GM23338 (cell line): Measurements from ENCODE around the gene SNX21. TPM values are rescaled to one million over a fixed set of nuclear protein-coding genes. Genes with fewer than 3 reads are reported as not detected.

Experiments used
- ATAC-seq: fragments of 200-7000 bp; cut with Tn5 transposase; 3 replicates; pipeline ENCODE4 v1.9.1; 2020
- DNase-seq: peaks from one replicate; pipeline ENCODE4 v3.0.0-alpha.2; 2015; ENCODE audit warnings: low spot score
- H2AFZ ChIP-seq: fragments of 200-600 bp; sonication (generic); 2 replicates; pipeline ENCODE4 v1.8.0; 2016; ENCODE audit warnings: antibody characterized with exemption, mild to moderate bottlenecking, moderate library complexity
- H3F3A ChIP-seq: fragments of 200-600 bp; sonication (generic); replicated peaks from 2 replicates; pipeline ENCODE4 v1.8.0; 2017; ENCODE audit warnings: antibody characterized with exemption, mixed run types, low read depth
- H3K27ac ChIP-seq: fragments of 200-600 bp; sonication (generic); 2 replicates; pipeline ENCODE4 v1.6.1; 2016; ENCODE audit warnings: low read depth
- H3K27me3 ChIP-seq: fragments of 200-600 bp; sonication (generic); 2 replicates; pipeline ENCODE4 v1.8.0; 2016; ENCODE audit warnings: mild to moderate bottlenecking, mixed run types, moderate library complexity; ENCODE audit not compliant: insufficient read depth
- H3K36me3 ChIP-seq: fragments of 200-600 bp; sonication (generic); 2 replicates; pipeline ENCODE4 v1.8.0; 2016; ENCODE audit warnings: mild to moderate bottlenecking; ENCODE audit not compliant: insufficient read depth
- H3K4me1 ChIP-seq: fragments of 200-600 bp; sonication (generic); 2 replicates; pipeline ENCODE4 v1.8.0; 2016; ENCODE audit warnings: mild to moderate bottlenecking, moderate library complexity; ENCODE audit not compliant: insufficient read depth
- H3K4me2 ChIP-seq: fragments of 200-600 bp; sonication (generic); 2 replicates; pipeline ENCODE4 v1.7.1; 2017; ENCODE audit warnings: mixed run types
- H3K4me3 ChIP-seq: fragments of 200-600 bp; sonication (generic); 2 replicates; pipeline ENCODE4 v1.6.1; 2016; ENCODE audit warnings: mixed run types
- H3K79me2 ChIP-seq: fragments of 200-600 bp; sonication (generic); replicated peaks from 2 replicates; pipeline ENCODE4 v1.8.0; 2017; ENCODE audit warnings: mild to moderate bottlenecking; ENCODE audit not compliant: insufficient read depth
- H3K9me2 ChIP-seq: fragments of 200-600 bp; sonication (generic); 2 replicates; pipeline ENCODE4 v1.8.0; 2017; ENCODE audit not compliant: insufficient read depth
- H4K20me1 ChIP-seq: fragments of 200-600 bp; sonication (generic); replicated peaks from 2 replicates; pipeline ENCODE4 v1.8.0; 2017; ENCODE audit warnings: mild to moderate bottlenecking; ENCODE audit not compliant: insufficient read depth
- H3K27ac Mint-ChIP-seq: 2 replicates; pipeline ENCODE4 v1.8.0; 2020; ENCODE audit warnings: inconsistent platforms, mild to moderate bottlenecking, moderate library complexity, mixed read lengths
- H3K27me3 Mint-ChIP-seq: 3 replicates; pipeline ENCODE4 v1.8.0; 2022; ENCODE audit warnings: low read depth, mild to moderate bottlenecking, moderate library complexity, mixed read lengths, inconsistent platforms; ENCODE audit not compliant: insufficient read depth, poor library complexity
- H3K36me3 Mint-ChIP-seq: 3 replicates; pipeline ENCODE4 v1.8.0; 2021; ENCODE audit warnings: low read depth, mild to moderate bottlenecking, inconsistent platforms, moderate library complexity, mixed read lengths
- H3K4me1 Mint-ChIP-seq: 3 replicates; pipeline ENCODE4 v1.8.0; 2020; ENCODE audit warnings: mild to moderate bottlenecking, inconsistent platforms, mixed read lengths
- H3K4me3 Mint-ChIP-seq: 3 replicates; pipeline ENCODE4 v1.8.0; 2021; ENCODE audit warnings: moderate library complexity, mild to moderate bottlenecking, inconsistent platforms, mixed read lengths
- H3K9me3 Mint-ChIP-seq: 3 replicates; pipeline ENCODE4 v1.8.0; 2020; ENCODE audit warnings: moderate library complexity, mild to moderate bottlenecking, inconsistent platforms, mixed read lengths
- CREB1 ChIP-seq: fragments of 250-450 bp; sonication (Bioruptor Pico); IDR thresholded peaks from 2 replicates; pipeline ENCODE4 v1.5.0; 2020; ENCODE audit warnings: low read depth, mild to moderate bottlenecking, moderate library complexity
- NANOG ChIP-seq: IDR thresholded peaks from 2 replicates; pipeline ENCODE4 v1.6.1; 2016; ENCODE audit warnings: antibody characterized with exemption, borderline replicate concordance
- POLR2AphosphoS5 ChIP-seq: IDR thresholded peaks from 2 replicates; pipeline ENCODE4 v1.6.1; 2016; ENCODE audit warnings: antibody characterized with exemption, low read depth
- STAT1 ChIP-seq: IDR thresholded peaks from one replicate; pipeline ENCODE4 v1.6.1; 2016; ENCODE audit warnings: antibody characterized with exemption; ENCODE audit not compliant: unreplicated experiment
- ZNF114 ChIP-seq: fragments of 250-450 bp; sonication (Bioruptor Pico); IDR thresholded peaks from 2 replicates; pipeline ENCODE4 v1.5.0; 2020; ENCODE audit warnings: mild to moderate bottlenecking, moderate library complexity
- ZNF331 ChIP-seq: fragments of 250-450 bp; sonication (Bioruptor Pico); IDR thresholded peaks from 2 replicates; pipeline ENCODE4 v1.5.0; 2020; ENCODE audit warnings: low read depth, mild to moderate bottlenecking, moderate library complexity
- polyA plus RNA-seq: library from polyadenylated mRNA; unstranded; fragments of >200 nt; fragmentation: Nextera tagmentation; extraction: Ambion mirVana; gene quantifications from 2 replicates; pipeline ENCODE4 v1.2.1, GENCODE V29; 2016
- total RNA-seq: library from RNA; depleted of rRNA; stranded (reverse); fragments of >200 nt; shearing (Covaris generic); gene quantifications from 2 replicates; pipeline ENCODE4 v1.2.3, GENCODE V29; 2014
- TF ChIP-seq, protein P1 (sequence below): fragments of 250-450 bp; sonication (Bioruptor Pico); IDR thresholded peaks from 2 replicates; pipeline ENCODE4 v1.5.0; 2020; ENCODE audit warnings: mild to moderate bottlenecking, moderate library complexity
- TF ChIP-seq, protein P2 (sequence below), 2 experiments: fragments of 200-600 bp in 1 of 2; sonication (generic) in 1 of 2; conservative IDR thresholded peaks; 2 replicates each; pipeline versions ENCODE4 v1.5.1 to v1.6.1; 2016 to 2017; ENCODE audit warnings: antibody characterized with exemption in 2 of 2, low read depth in 2 of 2, mild to moderate bottlenecking in 2 of 2, moderate library complexity in 1 of 2
- TF ChIP-seq, protein P3 (sequence below): IDR thresholded peaks from 2 replicates; pipeline ENCODE4 v1.6.1; 2016; ENCODE audit warnings: antibody characterized with exemption

The SNX21 gene
- total and polyA plus RNA-seq, 2 experiments from 2014 or later, result 13.3 to 31.5 TPM

DNA sequence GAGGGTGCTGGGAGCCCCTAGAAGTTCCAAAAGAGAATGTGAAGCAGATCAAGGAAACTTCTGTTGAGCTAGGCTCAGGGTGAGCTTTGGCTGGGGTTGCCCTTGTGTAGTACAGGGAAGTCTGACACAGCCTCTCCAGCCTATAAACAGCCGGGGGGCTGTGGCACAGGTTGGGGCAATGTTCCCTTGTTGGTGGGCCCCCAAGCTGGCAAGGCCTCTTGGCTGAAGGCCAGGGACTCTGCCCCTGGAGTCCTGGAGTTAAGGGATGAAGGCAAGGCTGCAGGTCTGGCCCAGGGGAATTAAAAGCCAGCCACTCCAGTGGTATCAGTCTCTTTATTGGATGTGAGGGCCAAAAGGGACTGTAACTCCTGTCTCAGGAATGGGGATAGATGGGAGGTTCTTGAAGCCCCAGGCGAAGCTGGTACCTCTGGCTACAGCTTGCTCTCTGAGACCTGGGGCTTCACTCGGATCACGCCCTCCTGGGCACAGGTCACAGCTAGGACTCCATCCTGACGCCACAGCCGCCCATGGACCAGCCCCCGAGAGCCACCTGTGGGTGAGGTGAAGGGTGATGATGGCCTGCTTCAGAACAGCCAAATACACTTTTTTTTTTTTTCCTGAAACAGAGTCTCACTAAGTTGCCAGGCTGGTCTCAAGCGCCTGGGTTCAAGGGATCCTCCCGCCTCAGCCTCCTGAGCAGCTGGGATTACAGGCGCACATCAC lies 8.0 kb downstream of the SNX21 start:
- ATAC-seq, result no peak
- peaks cover 15% of the 10 kb centered on the region; the same call in 1 of the 2 replicates for H3K36me3 ChIP-seq
- no peak overlapping the region for H3K4me3 Mint-ChIP-seq

More for the DNA sequence above, 8.0 kb downstream of the SNX21 start:
- H3K27me3 ChIP-seq, result no peaks in the 10 kb centered on the region
- H4K20me1 ChIP-seq, result peaks cover 7% of the 10 kb centered on the region
- no peak overlapping the region for H3K4me3 ChIP-seq
- no peaks in the 10 kb centered on the region for H3K79me2 ChIP-seq
- H3F3A ChIP-seq, result peaks cover 12% of the 10 kb centered on the region
- no peak overlapping the region for H3K4me2 ChIP-seq
- H3K27me3 Mint-ChIP-seq, result peaks cover 7% of the 10 kb centered on the region
- H3K9me3 Mint-ChIP-seq, result no peaks in the 10 kb centered on the region
- no peak overlapping the region for H3K27ac Mint-ChIP-seq
- H3K36me3 Mint-ChIP-seq, result peaks cover 33% of the 10 kb centered on the region
- H3K4me1 ChIP-seq, result no peaks in the 10 kb centered on the region; the same call in 1 of the 2 replicates
- H2AFZ ChIP-seq, result no peak overlapping the region
- no peak for DNase-seq
- H3K9me2 ChIP-seq, result no peaks in the 10 kb centered on the region
- H3K4me1 Mint-ChIP-seq, result no peaks in the 10 kb centered on the region
- H3K27ac ChIP-seq, result no peak overlapping the region
- TF ChIP-seq, protein P1, sequence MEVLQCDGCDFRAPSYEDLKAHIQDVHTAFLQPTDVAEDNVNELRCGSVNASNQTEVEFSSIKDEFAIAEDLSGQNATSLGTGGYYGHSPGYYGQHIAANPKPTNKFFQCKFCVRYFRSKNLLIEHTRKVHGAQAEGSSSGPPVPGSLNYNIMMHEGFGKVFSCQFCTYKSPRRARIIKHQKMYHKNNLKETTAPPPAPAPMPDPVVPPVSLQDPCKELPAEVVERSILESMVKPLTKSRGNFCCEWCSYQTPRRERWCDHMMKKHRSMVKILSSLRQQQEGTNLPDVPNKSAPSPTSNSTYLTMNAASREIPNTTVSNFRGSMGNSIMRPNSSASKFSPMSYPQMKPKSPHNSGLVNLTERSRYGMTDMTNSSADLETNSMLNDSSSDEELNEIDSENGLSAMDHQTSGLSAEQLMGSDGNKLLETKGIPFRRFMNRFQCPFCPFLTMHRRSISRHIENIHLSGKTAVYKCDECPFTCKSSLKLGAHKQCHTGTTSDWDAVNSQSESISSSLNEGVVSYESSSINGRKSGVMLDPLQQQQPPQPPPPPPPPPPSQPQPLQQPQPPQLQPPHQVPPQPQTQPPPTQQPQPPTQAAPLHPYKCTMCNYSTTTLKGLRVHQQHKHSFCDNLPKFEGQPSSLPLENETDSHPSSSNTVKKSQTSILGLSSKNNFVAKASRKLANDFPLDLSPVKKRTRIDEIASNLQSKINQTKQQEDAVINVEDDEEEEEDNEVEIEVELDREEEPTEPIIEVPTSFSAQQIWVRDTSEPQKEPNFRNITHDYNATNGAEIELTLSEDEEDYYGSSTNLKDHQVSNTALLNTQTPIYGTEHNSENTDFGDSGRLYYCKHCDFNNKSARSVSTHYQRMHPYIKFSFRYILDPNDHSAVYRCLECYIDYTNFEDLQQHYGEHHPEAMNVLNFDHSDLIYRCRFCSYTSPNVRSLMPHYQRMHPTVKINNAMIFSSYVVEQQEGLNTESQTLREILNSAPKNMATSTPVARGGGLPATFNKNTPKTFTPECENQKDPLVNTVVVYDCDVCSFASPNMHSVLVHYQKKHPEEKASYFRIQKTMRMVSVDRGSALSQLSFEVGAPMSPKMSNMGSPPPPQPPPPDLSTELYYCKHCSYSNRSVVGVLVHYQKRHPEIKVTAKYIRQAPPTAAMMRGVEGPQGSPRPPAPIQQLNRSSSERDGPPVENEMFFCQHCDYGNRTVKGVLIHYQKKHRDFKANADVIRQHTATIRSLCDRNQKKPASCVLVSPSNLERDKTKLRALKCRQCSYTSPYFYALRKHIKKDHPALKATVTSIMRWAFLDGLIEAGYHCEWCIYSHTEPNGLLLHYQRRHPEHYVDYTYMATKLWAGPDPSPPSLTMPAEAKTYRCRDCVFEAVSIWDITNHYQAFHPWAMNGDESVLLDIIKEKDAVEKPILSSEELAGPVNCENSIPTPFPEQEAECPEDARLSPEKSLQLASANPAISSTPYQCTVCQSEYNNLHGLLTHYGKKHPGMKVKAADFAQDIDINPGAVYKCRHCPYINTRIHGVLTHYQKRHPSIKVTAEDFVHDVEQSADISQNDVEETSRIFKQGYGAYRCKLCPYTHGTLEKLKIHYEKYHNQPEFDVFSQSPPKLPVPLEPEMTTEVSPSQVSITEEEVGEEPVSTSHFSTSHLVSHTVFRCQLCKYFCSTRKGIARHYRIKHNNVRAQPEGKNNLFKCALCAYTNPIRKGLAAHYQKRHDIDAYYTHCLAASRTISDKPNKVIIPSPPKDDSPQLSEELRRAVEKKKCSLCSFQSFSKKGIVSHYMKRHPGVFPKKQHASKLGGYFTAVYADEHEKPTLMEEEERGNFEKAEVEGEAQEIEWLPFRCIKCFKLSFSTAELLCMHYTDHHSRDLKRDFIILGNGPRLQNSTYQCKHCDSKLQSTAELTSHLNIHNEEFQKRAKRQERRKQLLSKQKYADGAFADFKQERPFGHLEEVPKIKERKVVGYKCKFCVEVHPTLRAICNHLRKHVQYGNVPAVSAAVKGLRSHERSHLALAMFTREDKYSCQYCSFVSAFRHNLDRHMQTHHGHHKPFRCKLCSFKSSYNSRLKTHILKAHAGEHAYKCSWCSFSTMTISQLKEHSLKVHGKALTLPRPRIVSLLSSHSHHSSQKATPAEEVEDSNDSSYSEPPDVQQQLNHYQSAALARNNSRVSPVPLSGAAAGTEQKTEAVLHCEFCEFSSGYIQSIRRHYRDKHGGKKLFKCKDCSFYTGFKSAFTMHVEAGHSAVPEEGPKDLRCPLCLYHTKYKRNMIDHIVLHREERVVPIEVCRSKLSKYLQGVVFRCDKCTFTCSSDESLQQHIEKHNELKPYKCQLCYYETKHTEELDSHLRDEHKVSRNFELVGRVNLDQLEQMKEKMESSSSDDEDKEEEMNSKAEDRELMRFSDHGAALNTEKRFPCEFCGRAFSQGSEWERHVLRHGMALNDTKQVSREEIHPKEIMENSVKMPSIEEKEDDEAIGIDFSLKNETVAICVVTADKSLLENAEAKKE, result no peak
- TF ChIP-seq CREB1 (CRISPR knock-in tag) (no peak), ZNF114 (CRISPR knock-in tag) (no peak), STAT1 (no peak), NANOG (no peak), ZNF331 (CRISPR knock-in tag) (no peak), POLR2AphosphoS5 (no peak)
- TF ChIP-seq, protein P2, sequence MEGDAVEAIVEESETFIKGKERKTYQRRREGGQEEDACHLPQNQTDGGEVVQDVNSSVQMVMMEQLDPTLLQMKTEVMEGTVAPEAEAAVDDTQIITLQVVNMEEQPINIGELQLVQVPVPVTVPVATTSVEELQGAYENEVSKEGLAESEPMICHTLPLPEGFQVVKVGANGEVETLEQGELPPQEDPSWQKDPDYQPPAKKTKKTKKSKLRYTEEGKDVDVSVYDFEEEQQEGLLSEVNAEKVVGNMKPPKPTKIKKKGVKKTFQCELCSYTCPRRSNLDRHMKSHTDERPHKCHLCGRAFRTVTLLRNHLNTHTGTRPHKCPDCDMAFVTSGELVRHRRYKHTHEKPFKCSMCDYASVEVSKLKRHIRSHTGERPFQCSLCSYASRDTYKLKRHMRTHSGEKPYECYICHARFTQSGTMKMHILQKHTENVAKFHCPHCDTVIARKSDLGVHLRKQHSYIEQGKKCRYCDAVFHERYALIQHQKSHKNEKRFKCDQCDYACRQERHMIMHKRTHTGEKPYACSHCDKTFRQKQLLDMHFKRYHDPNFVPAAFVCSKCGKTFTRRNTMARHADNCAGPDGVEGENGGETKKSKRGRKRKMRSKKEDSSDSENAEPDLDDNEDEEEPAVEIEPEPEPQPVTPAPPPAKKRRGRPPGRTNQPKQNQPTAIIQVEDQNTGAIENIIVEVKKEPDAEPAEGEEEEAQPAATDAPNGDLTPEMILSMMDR (conservative IDR thresholded peaks at IDR 0.05; ENCODE audit: low read depth in 2 of 2), result no peak
- TF ChIP-seq, protein P3, sequence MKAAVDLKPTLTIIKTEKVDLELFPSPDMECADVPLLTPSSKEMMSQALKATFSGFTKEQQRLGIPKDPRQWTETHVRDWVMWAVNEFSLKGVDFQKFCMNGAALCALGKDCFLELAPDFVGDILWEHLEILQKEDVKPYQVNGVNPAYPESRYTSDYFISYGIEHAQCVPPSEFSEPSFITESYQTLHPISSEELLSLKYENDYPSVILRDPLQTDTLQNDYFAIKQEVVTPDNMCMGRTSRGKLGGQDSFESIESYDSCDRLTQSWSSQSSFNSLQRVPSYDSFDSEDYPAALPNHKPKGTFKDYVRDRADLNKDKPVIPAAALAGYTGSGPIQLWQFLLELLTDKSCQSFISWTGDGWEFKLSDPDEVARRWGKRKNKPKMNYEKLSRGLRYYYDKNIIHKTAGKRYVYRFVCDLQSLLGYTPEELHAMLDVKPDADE, result no peak
